ENCODE measurements around the gene P2RX6.

DNA sequence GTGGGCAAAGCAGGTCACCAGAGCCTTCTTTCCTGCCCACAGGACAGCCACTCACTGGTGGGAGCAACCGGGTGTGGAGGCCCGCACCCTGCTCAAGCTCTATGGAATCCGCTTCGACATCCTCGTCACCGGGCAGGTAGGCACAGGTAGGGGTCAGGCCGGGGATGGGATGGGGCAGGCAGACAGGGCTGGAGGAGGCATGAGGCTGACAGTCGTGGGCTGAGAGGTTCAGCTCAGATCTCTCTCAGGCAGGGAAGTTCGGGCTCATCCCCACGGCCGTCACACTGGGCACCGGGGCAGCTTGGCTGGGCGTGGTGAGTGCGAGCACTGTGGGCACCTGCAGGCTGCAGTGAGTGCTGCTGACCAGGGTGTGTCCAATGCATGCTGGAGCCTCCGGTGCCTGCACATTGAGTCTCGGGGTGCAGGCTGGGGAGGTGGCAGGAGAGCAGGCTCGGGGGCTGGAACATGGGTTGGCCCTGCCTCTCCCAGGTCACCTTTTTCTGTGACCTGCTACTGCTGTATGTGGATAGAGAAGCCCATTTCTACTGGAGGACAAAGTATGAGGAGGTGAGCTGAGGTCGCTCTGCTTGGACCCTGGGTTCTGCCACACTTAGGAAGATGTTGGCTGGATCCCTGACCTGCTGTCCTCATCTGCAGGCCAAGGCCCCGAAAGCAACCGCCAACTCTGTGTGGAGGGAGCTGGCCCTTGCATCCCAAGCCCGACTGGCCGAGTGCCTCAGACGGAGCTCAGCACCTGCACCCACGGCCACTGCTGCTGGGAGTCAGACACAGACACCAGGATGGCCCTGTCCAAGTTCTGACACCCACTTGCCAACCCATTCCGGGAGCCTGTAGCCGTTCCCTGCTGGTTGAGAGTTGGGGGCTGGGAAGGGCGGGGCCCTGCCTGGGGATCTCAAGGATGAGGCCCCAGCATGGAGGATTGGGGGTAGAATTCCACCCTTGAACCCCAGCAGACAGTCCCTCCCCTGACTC lies 11.1 kb downstream of the P2RX6 start:
- TF ChIP-seq CTCF (IDR thresholded peaks at IDR 0.05; ENCODE audit: insufficient read depth, low read depth, low read length) (no peak), EZH2 (IDR thresholded peaks at IDR 0.05; ENCODE audit: insufficient read depth, low read length) (no peak)

All from astrocyte (in vitro differentiated cells and primary cell).